COR-L47 (cell line): ENCODE data around the gene MESD.
"Not testable (repeated sequence)": the region's sequence is repeated elsewhere in the genome, so short reads cannot be mapped to it uniquely, and the experiment has no call there.

ENCODE experiments used
- DNase-seq: peaks from one replicate; lab custom pipeline; 2025; lab: John Stamatoyannopoulos, UW

Gene MESD

GRCh38 chr15:80989081-80989517 lies 520 bp downstream of the MESD start:
- DNase-seq: no peak

GRCh38 chr15:80988148-80988796 lies 1.3 kb downstream of the MESD start:
- no peak for DNase-seq

GRCh38 chr15:80986487-80986886 lies 3.1 kb downstream of the MESD start:
- no peak for DNase-seq

DNA sequence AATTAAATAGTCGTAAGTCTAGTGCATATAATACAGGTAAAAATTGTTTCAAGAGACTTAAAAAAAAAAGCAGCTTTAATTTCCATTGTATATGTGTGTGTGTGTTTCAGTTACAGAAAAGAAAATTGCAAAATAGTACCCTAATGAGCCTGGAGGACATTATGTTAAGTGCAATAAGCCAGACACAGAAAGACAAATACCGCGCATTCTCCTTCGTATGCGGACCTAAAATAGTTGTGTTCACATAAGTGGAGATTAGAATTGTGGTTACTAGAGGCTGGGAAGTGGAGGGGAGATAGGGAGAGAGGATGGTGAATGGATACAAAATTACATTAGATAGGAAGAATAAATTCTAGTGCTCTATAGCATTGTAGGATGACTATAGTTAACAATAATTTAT lies 3.6 kb downstream of the MESD start:
- no peak for DNase-seq

DNA sequence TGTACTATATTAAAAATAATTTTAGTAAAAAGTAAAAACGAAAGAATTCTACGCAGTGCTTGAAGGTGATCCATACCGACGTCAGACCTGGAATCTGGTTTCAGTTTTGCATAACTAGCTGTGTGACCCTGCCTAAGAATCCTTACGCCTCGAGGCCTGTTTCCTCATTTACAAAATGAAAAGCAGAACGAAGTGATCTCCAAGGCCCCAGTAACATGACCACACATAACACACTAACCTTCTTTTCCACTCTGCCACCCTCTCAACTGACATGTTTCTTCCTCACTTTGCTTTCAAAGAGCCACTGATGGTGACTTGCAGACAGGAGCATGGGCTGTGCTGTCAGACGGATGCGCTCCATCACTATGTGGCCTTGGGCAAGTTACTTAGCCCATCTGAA lies 4.8 kb downstream of the MESD start:
- DNase-seq: no peak

GRCh38 chr15:80982839-80983238 lies 6.8 kb downstream of the MESD start:
- DNase-seq: no peak

DNA sequence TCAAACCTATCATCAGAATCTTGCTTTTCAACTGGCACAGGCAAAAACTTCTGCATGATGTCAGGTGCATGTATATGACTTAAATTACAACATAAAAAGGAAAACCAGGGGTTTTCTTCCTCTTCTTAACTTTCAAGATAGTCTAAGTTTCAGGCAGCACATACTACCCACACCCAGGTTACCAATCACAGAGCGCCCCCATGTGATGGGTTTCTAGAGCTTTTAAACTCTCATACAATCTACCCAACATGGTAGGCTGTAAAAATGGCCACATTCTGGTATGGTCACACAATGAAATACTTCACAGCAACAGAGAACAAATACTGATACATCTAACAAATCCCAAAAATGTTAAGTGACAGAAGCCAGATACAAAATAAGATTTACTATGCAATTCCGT lies 7.4 kb downstream of the MESD start:
- no peak for DNase-seq

DNA sequence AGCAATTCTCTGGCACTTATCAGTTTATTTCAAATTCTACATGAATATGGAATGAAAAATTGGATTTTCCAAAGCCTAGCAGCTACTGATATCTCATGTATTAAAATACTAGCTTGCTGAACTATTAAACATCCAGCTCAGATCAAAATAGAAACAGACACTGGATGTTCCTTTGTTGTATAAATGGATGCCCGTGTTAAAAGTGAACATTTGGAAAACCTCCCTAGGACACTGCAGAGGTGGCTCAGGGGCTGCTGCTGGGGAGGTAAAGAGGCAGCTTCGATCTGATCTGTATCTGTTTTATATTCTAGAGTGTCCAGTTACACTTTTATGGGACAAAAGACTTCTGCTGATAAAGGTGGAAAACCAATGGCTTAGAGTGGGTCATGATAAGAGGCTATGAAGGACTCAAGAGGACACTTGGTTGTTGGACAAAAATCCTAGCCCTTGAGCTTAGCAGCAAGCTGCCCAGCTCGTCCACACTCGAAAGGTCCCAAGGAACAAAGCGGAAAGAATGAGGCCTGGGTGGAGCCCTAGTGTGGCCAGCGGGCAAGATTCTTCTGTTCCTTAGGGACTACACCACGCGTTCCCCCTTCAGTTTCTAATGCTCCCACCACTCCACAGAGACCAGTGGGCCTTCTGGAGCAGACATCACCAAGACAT lies 9.9 kb downstream of the MESD start:
- no peak for DNase-seq

- no peak for DNase-seq
Observed at GRCh38 chr15:80978685-80979329, 10.8 kb downstream of the MESD start.

GRCh38 chr15:80977627-80978036 lies 12.0 kb downstream of the MESD start:
- DNase-seq: peak; percentile 18

GRCh38 chr15:80976851-80977250 lies 12.8 kb downstream of the MESD start:
- DNase-seq: no peak

DNA sequence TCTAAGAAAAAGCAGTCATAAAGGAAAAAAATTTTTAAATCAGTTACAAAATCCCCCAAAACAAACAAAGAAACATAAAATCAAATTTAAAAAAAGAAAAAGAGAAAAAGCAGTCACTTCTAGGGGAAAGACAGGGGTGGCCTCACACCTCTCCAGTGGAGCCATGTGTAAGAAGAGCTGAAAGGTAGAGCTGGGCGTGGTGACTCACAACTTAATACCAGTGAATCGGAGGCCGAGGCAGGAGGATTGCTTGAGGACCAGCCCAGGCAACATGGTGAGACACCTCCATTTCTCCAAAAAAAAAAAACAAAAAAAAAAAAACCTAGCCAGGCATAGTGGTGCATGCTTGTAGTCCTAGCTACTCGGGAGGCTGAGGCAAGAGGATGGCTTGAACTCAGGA lies 14.7 kb downstream of the MESD start:
- no peak for DNase-seq

- DNase-seq: no peak
Observed at GRCh38 chr15:80972276-80972675, 17.3 kb downstream of the MESD start.

DNA sequence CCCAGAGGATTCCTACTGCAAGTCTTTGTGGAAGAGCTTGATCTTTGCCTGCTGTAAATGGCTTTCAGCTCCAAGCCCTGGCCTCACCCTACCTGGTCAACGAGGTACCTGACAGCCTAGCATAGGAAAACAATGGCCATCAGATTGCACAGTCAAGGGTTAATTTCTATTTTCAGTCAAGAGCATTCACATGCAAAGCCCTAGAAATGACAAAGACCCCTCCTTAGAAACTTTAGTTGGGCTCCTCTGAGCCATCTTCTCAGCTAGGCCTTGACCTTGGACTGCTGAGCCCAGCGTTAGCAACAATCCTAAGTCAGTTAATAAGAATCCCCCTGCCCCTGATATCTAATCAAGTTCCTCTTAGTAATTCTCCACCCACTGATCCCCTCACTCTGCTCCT lies 18.5 kb downstream of the MESD start:
- no peak for DNase-seq

DNA sequence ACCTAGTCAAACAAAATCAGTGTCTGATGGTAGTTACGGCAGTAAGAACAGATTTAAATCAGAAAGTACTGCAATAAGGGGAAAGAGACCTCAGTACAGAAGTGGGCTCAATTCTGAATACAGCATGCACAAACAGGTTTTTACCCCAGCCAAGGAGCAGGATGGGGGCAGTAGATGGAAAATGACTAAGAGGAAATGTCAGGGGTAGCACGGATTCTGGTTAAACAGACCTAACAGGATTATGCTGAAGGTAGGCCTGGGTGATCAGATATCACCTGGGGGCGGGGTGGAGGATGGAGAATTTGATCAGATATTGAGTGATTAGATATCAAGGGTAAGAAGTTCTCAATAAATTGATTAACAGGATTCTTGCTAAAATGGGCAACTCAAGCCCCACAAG lies 19.0 kb downstream of the MESD start:
- DNase-seq: no peak

DNA sequence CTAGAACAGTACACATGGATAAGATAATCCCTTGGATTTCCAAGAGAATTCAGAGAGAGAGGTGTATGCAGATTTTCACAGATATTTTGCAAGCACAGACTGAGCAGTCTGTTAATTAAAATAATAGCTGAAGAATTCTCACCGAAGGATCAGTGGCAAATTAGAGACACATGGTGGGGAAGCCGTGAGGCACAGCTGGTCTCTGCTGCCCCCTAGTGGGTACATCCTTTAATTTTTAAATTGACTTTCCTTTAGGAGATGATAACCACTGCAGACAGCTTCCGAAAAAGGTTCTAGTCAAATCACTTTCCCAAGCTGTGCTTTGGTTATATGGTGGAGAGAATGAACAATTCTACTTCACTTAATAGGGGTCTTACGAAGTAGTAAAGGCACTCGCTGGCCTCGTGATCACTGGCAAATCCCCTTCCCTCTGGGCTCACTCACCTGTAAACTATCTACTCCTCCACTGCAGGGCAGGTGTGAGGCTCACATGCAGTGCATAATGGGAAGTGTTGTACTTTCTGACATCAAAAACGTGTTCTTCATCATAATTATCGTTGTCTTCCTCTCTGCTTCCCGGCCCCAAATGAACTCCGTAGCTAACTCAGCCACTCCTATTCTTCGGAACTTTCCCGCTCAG lies 19.5 kb downstream of the MESD start:
- DNase-seq: peak; percentile 51

DNA sequence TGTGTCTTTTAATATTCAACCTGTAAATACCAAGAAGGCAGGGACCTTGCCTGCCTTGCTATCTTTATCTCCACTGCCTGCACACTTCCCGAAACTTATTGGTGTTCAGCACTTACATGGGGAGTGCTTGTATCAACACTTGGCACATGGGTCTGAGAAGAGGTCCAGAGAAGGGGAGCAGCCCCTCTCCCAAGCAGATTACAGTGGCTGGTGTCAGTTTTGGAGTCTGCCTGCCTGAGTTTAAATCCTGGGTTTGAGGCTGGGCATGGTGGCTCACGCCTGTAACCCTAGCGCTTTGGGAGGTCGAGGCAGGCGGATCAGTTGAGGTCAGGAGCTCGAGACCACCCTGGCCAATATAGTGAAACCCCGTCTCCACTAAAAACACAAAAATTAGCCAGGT lies 20.3 kb downstream of the MESD start:
- no peak for DNase-seq

GRCh38 chr15:80967991-80968510 lies 21.6 kb downstream of the MESD start:
- no peak for DNase-seq

- DNase-seq: no peak
Observed at GRCh38 chr15:80967451-80967850, 22.2 kb downstream of the MESD start.

GRCh38 chr15:80966431-80967197 lies 23.0 kb downstream of the MESD start:
- DNase-seq: no peak

DNA sequence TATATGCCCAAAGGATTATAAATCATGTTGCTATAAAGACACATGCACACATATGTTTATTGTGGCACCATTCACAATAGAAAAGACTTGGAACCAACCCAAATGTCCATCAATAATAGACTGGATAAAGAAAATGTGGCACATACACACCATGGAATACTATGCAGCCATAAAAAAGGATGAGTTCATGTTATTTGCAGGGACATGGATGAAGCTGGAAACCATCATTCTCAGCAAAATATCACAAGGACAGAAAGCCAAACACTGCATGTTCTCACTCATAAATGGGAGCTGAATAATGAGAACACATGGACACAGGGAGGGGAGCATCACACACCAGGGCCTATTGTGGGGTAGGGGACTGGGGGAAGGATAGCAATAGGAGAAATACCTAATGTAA lies 24.2 kb downstream of the MESD start:
- DNase-seq: not testable (repeated sequence)
